Smooth muscle cell (in vitro differentiated cells): ENCODE measurements around the gene ABCG4. TPM values are rescaled to one million over a fixed set of nuclear protein-coding genes. Genes with fewer than 3 reads are reported as not detected.

ENCODE experiments used
- DNase-seq: peaks from one replicate; lab custom pipeline; 2025; ENCODE audit not compliant: unreplicated experiment; lab: John Stamatoyannopoulos, UW
- H2AFZ ChIP-seq: fragments of 200-600 bp; sonication (generic); 2 replicates; pipeline ENCODE4 v1.6.0; 2016; ENCODE audit warnings: antibody characterized with exemption, low read depth, mild to moderate bottlenecking
- H3F3A ChIP-seq: fragments of 200-600 bp; sonication (generic); 2 replicates; pipeline ENCODE4 v1.6.0; 2017; ENCODE audit warnings: antibody characterized with exemption, low read depth
- H3K27ac ChIP-seq: fragments of 200-600 bp; sonication (generic); 2 replicates; pipeline ENCODE4 v1.5.1; 2016; ENCODE audit warnings: low read depth, mild to moderate bottlenecking
- H3K27me3 ChIP-seq: fragments of 200-600 bp; sonication (generic); 2 replicates; pipeline ENCODE4 v1.6.1; 2016; ENCODE audit warnings: low read depth, mild to moderate bottlenecking
- H3K36me3 ChIP-seq: fragments of 200-600 bp; sonication (generic); 2 replicates; pipeline ENCODE4 v1.5.1; 2016; ENCODE audit warnings: low read depth
- H3K4me1 ChIP-seq: fragments of 200-600 bp; sonication (generic); 2 replicates; pipeline ENCODE4 v1.5.1; 2016; ENCODE audit warnings: low read depth
- H3K4me2 ChIP-seq: fragments of 200-600 bp; sonication (generic); 2 replicates; pipeline ENCODE4 v1.6.0; 2016; ENCODE audit warnings: mild to moderate bottlenecking
- H3K4me3 ChIP-seq: fragments of 200-600 bp; sonication (generic); 2 replicates; pipeline ENCODE4 v1.5.1; 2016; ENCODE audit warnings: mild to moderate bottlenecking
- H3K79me2 ChIP-seq: fragments of 200-600 bp; sonication (generic); 2 replicates; pipeline ENCODE4 v1.6.0; 2016; ENCODE audit warnings: low read depth, mild to moderate bottlenecking
- H3K9ac ChIP-seq: fragments of 200-600 bp; sonication (generic); 2 replicates; pipeline ENCODE4 v1.6.0; 2016; ENCODE audit warnings: low read depth
- H3K9me3 ChIP-seq: fragments of 200-600 bp; sonication (generic); replicated peaks from 2 replicates; pipeline ENCODE4 v1.5.1; 2016; ENCODE audit warnings: low read depth
- H4K20me1 ChIP-seq: fragments of 200-600 bp; sonication (generic); 2 replicates; pipeline ENCODE4 v1.6.0; 2016; ENCODE audit warnings: low read depth
- WGBS: methylation state at CpG from one replicate; pipeline ENCODE4 v1.1.7; 2016; ENCODE audit warnings: low lambda C conversion rate; 5-methylcytosine and 5-hydroxymethylcytosine counted together
- polyA plus RNA-seq: library from polyadenylated mRNA; unstranded; fragments of >200 nt; fragmentation: Nextera tagmentation; extraction: Ambion mirVana; gene quantifications from 2 replicates; pipeline ENCODE4 v1.2.1, GENCODE V29; 2016
- total RNA-seq: library from RNA; depleted of rRNA; stranded (reverse); fragments of >200 nt; gene quantifications from 2 replicates; pipeline ENCODE4 v1.2.3, GENCODE V29; 2014
- TF ChIP-seq, protein P1 (sequence below): fragments of 200-600 bp; sonication (generic); IDR thresholded peaks from 2 replicates; pipeline ENCODE4 v1.5.1; 2017; ENCODE audit warnings: borderline replicate concordance, mild to moderate bottlenecking, antibody characterized with exemption; ENCODE audit not compliant: insufficient read depth, poor library complexity, severe bottlenecking

ABCG4 gene
- total and polyA plus RNA-seq, 2 experiments from 2014 or later: 0.85 to 2.1 TPM

DNA sequence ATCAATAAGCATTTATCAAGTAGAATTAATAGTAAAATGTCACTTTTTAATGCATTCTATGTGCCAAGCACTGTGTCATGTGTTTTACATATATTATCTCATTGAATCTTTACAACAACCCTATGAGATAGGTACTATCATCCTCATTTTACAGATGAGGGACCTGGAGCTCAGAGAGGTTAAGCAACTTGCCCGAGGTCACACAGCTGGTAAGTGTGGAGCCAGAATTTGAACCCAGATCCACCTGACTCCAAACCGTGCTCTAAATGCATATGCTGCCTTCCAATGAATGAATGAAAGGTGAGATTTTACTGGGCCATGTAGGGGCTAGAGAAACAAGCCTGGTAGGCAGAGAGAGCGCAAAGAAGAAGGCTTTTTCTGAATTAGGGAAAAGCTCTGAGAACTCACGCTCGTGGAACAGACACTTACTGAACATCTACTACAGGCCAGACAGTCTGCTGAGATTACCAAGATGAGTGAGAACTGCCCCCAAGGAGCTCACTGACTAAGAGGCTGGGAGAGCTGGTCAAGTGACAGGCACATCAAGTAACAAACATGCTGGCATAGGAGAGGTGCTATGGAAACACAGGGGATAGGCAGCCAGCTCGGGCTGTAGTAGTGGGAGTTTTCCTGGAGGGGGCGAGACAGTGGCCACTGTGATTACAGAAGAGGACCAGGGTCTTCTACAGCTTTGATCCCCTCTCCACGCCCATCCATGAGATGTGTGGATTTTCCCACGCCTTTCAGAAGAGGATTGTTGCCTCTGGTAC, 4.4 kb downstream of the ABCG4 start:
- Histone ChIP-seq H3K4me3 (no peak overlapping the region), H3K4me2 (no peak overlapping the region), H3K9ac (no peak overlapping the region), H2AFZ (no peak overlapping the region), H4K20me1 (no peaks in the 10 kb centered on the region), H3K9me3 (no peaks in the 10 kb centered on the region), H3K27ac (no peak overlapping the region), H3K79me2 (no peaks in the 10 kb centered on the region), H3K36me3 (no peaks in the 10 kb centered on the region), H3F3A (no peaks in the 10 kb centered on the region), H3K27me3 (peaks cover 7% of the 10 kb centered on the region), H3K4me1 (peaks cover 4% of the 10 kb centered on the region)
- TF ChIP-seq, protein P1, sequence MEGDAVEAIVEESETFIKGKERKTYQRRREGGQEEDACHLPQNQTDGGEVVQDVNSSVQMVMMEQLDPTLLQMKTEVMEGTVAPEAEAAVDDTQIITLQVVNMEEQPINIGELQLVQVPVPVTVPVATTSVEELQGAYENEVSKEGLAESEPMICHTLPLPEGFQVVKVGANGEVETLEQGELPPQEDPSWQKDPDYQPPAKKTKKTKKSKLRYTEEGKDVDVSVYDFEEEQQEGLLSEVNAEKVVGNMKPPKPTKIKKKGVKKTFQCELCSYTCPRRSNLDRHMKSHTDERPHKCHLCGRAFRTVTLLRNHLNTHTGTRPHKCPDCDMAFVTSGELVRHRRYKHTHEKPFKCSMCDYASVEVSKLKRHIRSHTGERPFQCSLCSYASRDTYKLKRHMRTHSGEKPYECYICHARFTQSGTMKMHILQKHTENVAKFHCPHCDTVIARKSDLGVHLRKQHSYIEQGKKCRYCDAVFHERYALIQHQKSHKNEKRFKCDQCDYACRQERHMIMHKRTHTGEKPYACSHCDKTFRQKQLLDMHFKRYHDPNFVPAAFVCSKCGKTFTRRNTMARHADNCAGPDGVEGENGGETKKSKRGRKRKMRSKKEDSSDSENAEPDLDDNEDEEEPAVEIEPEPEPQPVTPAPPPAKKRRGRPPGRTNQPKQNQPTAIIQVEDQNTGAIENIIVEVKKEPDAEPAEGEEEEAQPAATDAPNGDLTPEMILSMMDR: peak; percentile 6
- 86% methylated on average over 9 of the region's 9 CpGs for WGBS
- DNase-seq: no peak

DNA sequence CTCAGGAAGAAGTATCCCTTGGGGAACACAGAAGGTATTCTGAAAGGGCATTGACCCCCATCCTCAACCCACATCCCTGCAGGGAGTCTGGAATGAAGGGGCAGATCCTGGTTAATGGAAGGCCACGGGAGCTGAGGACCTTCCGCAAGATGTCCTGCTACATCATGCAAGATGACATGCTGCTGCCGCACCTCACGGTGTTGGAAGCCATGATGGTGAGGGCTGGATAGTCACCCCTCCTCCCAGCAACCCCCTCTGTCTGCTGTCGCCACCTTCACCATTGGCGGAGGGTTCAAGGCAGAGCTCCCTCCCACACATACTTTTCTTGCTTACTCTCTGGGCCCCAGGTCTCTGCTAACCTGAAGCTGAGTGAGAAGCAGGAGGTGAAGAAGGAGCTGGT, 5.3 kb downstream of the ABCG4 start:
- Histone ChIP-seq H3K79me2 (no peaks in the 10 kb centered on the region), H3K36me3 (no peaks in the 10 kb centered on the region), H3K4me2 (no peak overlapping the region), H3K27ac (no peak overlapping the region), H3F3A (no peaks in the 10 kb centered on the region), H3K9me3 (no peaks in the 10 kb centered on the region), H4K20me1 (no peaks in the 10 kb centered on the region), H3K4me1 (no peaks in the 10 kb centered on the region), H3K9ac (no peak overlapping the region), H3K27me3 (peaks cover 4% of the 10 kb centered on the region), H3K4me3 (no peak overlapping the region), H2AFZ (no peak overlapping the region)
- no peak for DNase-seq
- WGBS: 94% methylated on average over 6 of the region's 6 CpGs
- TF ChIP-seq, protein P1: no peak

DNA sequence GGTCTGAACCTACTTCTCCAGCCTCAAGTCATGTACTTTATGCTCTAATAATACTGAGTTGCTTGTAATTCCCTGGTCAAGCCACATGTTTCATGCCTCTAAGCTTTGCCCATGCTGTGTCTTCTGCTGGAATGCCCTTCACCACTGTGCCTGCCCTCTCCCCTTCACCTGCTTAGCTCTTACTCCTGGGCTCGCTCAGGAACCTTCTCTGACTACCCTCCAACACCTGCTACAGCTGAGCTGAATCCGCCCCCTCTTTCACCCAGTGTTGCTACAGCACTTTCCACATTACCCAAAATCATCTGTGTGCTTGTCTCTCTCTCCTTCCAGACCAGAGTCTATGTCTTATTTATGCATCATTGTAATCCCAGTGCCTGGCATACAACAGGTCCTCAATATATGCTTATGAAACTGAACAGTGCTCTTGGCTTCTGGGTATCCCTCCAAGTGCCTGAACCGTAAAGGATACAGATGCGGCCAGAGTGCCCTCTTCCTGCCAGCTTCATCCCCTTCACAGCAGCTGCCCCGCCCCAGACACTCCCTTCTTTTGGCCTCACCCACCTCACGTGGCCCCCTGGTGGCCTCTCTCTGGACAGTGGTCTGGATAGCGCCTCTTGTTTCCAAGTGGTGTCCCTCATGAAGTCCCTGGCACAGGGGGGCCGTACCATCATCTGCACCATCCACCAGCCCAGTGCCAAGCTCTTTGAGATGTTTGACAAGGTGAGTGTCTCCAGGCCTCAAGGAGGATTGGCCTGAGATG, 7.1 kb downstream of the ABCG4 start:
- DNase-seq: no peak
- 61% methylated on average over 8 of the region's 8 CpGs for WGBS

More for the DNA sequence above, 7.1 kb downstream of the ABCG4 start:
- Histone ChIP-seq H2AFZ (no peak overlapping the region), H3K4me2 (no peak overlapping the region), H3K36me3 (no peaks in the 10 kb centered on the region), H3K4me3 (no peak overlapping the region), H3K27ac (no peak overlapping the region), H3K4me1 (no peaks in the 10 kb centered on the region), H3K27me3 (no peaks in the 10 kb centered on the region), H3K79me2 (no peaks in the 10 kb centered on the region), H3F3A (no peaks in the 10 kb centered on the region), H3K9ac (no peak overlapping the region), H3K9me3 (no peaks in the 10 kb centered on the region), H4K20me1 (no peaks in the 10 kb centered on the region)
- TF ChIP-seq, protein P1: peak; percentile 4
